ENCODE data around the gene THSD7A.

THSD7A gene

GRCh38 chr7:11415101-11415500, 416.9 kb downstream of the THSD7A start:
- no peaks in the 10 kb centered on the region for H3K27me3 ChIP-seq (ENCODE audit: control insufficient read depth, insufficient read depth, low read length)
- H3K4me3 ChIP-seq (ENCODE audit: low read length) = no peak overlapping the region
- no peaks in the 10 kb centered on the region for H3K36me3 ChIP-seq (ENCODE audit: insufficient read depth, low read length)
- H3K4me1 ChIP-seq (ENCODE audit: control insufficient read depth, insufficient read depth, low read length) = no peaks in the 10 kb centered on the region
- no peak overlapping the region for H3K4me2 ChIP-seq (ENCODE audit: low read length)
- H3K9ac ChIP-seq (ENCODE audit: low read depth, low read length) = no peak overlapping the region
- no peaks in the 10 kb centered on the region for H3K9me3 ChIP-seq (replicated peaks; ENCODE audit: low read length)

GRCh38 chr7:11413901-11414300, 418.1 kb downstream of the THSD7A start:
- no peak overlapping the region for H3K4me2 ChIP-seq (ENCODE audit: low read length)
- H3K27me3 ChIP-seq (ENCODE audit: control insufficient read depth, insufficient read depth, low read length) = no peaks in the 10 kb centered on the region
- no peaks in the 10 kb centered on the region for H3K36me3 ChIP-seq (ENCODE audit: insufficient read depth, low read length)
- no peak overlapping the region for H3K9ac ChIP-seq (ENCODE audit: low read depth, low read length)
- H3K4me1 ChIP-seq (ENCODE audit: control insufficient read depth, insufficient read depth, low read length) = no peaks in the 10 kb centered on the region
- no peak overlapping the region for H3K4me3 ChIP-seq (ENCODE audit: low read length)
- H3K9me3 ChIP-seq (replicated peaks; ENCODE audit: low read length) = no peaks in the 10 kb centered on the region

GRCh38 chr7:11412036-11412435, 420.0 kb downstream of the THSD7A start:
- no peak overlapping the region for H3K9ac ChIP-seq (ENCODE audit: low read depth, low read length)
- no peak overlapping the region for H3K4me3 ChIP-seq (ENCODE audit: low read length)
- no peaks in the 10 kb centered on the region for H3K4me1 ChIP-seq (ENCODE audit: control insufficient read depth, insufficient read depth, low read length)
- H3K27me3 ChIP-seq (ENCODE audit: control insufficient read depth, insufficient read depth, low read length) = no peaks in the 10 kb centered on the region
- no peaks in the 10 kb centered on the region for H3K9me3 ChIP-seq (replicated peaks; ENCODE audit: low read length)
- no peaks in the 10 kb centered on the region for H3K36me3 ChIP-seq (ENCODE audit: insufficient read depth, low read length)
- H3K4me2 ChIP-seq (ENCODE audit: low read length) = no peak overlapping the region

- Histone ChIP-seq H3K9ac (ENCODE audit: low read depth, low read length) (no peak overlapping the region), H3K9me3 (replicated peaks; ENCODE audit: low read length) (no peaks in the 10 kb centered on the region), H3K4me1 (ENCODE audit: control insufficient read depth, insufficient read depth, low read length) (no peaks in the 10 kb centered on the region), H3K27me3 (ENCODE audit: control insufficient read depth, insufficient read depth, low read length) (no peaks in the 10 kb centered on the region), H3K36me3 (ENCODE audit: insufficient read depth, low read length) (no peaks in the 10 kb centered on the region), H3K4me3 (ENCODE audit: low read length) (no peak overlapping the region), H3K4me2 (ENCODE audit: low read length) (no peak overlapping the region)
These were observed 421.0 kb downstream of the THSD7A start for GRCh38 chr7:11410656-11411644.

- Histone ChIP-seq H3K9me3 (replicated peaks; ENCODE audit: low read length) (no peaks in the 10 kb centered on the region), H3K36me3 (ENCODE audit: insufficient read depth, low read length) (no peaks in the 10 kb centered on the region), H3K9ac (ENCODE audit: low read depth, low read length) (no peak overlapping the region), H3K4me1 (ENCODE audit: control insufficient read depth, insufficient read depth, low read length) (no peaks in the 10 kb centered on the region), H3K4me3 (ENCODE audit: low read length) (no peak overlapping the region), H3K27me3 (ENCODE audit: control insufficient read depth, insufficient read depth, low read length) (no peaks in the 10 kb centered on the region), H3K4me2 (ENCODE audit: low read length) (no peak overlapping the region)
These were observed 427.6 kb downstream of the THSD7A start for GRCh38 chr7:11404355-11404754.

GRCh38 chr7:11403781-11404180, 428.2 kb downstream of the THSD7A start:
- H3K27me3 ChIP-seq (ENCODE audit: control insufficient read depth, insufficient read depth, low read length) = no peaks in the 10 kb centered on the region
- H3K4me1 ChIP-seq (ENCODE audit: control insufficient read depth, insufficient read depth, low read length) = no peaks in the 10 kb centered on the region
- H3K4me2 ChIP-seq (ENCODE audit: low read length) = no peak overlapping the region
- no peak overlapping the region for H3K9ac ChIP-seq (ENCODE audit: low read depth, low read length)
- H3K4me3 ChIP-seq (ENCODE audit: low read length) = no peak overlapping the region
- no peaks in the 10 kb centered on the region for H3K36me3 ChIP-seq (ENCODE audit: insufficient read depth, low read length)
- no peaks in the 10 kb centered on the region for H3K9me3 ChIP-seq (replicated peaks; ENCODE audit: low read length)

- no peak overlapping the region for H3K4me3 ChIP-seq (ENCODE audit: low read length)
- H3K4me1 ChIP-seq (ENCODE audit: control insufficient read depth, insufficient read depth, low read length) = no peaks in the 10 kb centered on the region
- no peaks in the 10 kb centered on the region for H3K27me3 ChIP-seq (ENCODE audit: control insufficient read depth, insufficient read depth, low read length)
- H3K9ac ChIP-seq (ENCODE audit: low read depth, low read length) = no peak overlapping the region
- no peak overlapping the region for H3K4me2 ChIP-seq (ENCODE audit: low read length)
- no peaks in the 10 kb centered on the region for H3K36me3 ChIP-seq (ENCODE audit: insufficient read depth, low read length)
- no peaks in the 10 kb centered on the region for H3K9me3 ChIP-seq (replicated peaks; ENCODE audit: low read length)
These were observed 437.6 kb downstream of the THSD7A start for GRCh38 chr7:11394438-11394837.

- no peaks in the 10 kb centered on the region for H3K4me1 ChIP-seq (ENCODE audit: control insufficient read depth, insufficient read depth, low read length)
- no peak overlapping the region for H3K4me2 ChIP-seq (ENCODE audit: low read length)
- no peaks in the 10 kb centered on the region for H3K27me3 ChIP-seq (ENCODE audit: control insufficient read depth, insufficient read depth, low read length)
- H3K4me3 ChIP-seq (ENCODE audit: low read length) = no peak overlapping the region
- H3K36me3 ChIP-seq (ENCODE audit: insufficient read depth, low read length) = no peaks in the 10 kb centered on the region
- H3K9ac ChIP-seq (ENCODE audit: low read depth, low read length) = no peak overlapping the region
- no peaks in the 10 kb centered on the region for H3K9me3 ChIP-seq (replicated peaks; ENCODE audit: low read length)
These were observed 452.4 kb downstream of the THSD7A start for GRCh38 chr7:11379641-11380040.

GRCh38 chr7:11376529-11376928, 455.5 kb downstream of the THSD7A start:
- Histone ChIP-seq H3K4me3 (ENCODE audit: low read length) (no peak overlapping the region), H3K4me2 (ENCODE audit: low read length) (no peak overlapping the region), H3K36me3 (ENCODE audit: insufficient read depth, low read length) (no peaks in the 10 kb centered on the region), H3K9ac (ENCODE audit: low read depth, low read length) (no peak overlapping the region), H3K9me3 (replicated peaks; ENCODE audit: low read length) (no peaks in the 10 kb centered on the region), H3K4me1 (ENCODE audit: control insufficient read depth, insufficient read depth, low read length) (no peaks in the 10 kb centered on the region), H3K27me3 (ENCODE audit: control insufficient read depth, insufficient read depth, low read length) (no peaks in the 10 kb centered on the region)

GRCh38 chr7:11374629-11375028, 457.4 kb downstream of the THSD7A start:
- no peak overlapping the region for H3K4me2 ChIP-seq (ENCODE audit: low read length)
- H3K9me3 ChIP-seq (replicated peaks; ENCODE audit: low read length) = no peaks in the 10 kb centered on the region
- H3K4me1 ChIP-seq (ENCODE audit: control insufficient read depth, insufficient read depth, low read length) = no peaks in the 10 kb centered on the region
- no peak overlapping the region for H3K4me3 ChIP-seq (ENCODE audit: low read length)
- no peaks in the 10 kb centered on the region for H3K27me3 ChIP-seq (ENCODE audit: control insufficient read depth, insufficient read depth, low read length)
- H3K36me3 ChIP-seq (ENCODE audit: insufficient read depth, low read length) = no peaks in the 10 kb centered on the region
- no peak overlapping the region for H3K9ac ChIP-seq (ENCODE audit: low read depth, low read length)

GRCh38 chr7:11373546-11374142, 458.4 kb downstream of the THSD7A start:
- no peak overlapping the region for H3K4me3 ChIP-seq (ENCODE audit: low read length)
- H3K4me1 ChIP-seq (ENCODE audit: control insufficient read depth, insufficient read depth, low read length) = no peaks in the 10 kb centered on the region
- no peaks in the 10 kb centered on the region for H3K9me3 ChIP-seq (replicated peaks; ENCODE audit: low read length)
- H3K36me3 ChIP-seq (ENCODE audit: insufficient read depth, low read length) = no peaks in the 10 kb centered on the region
- H3K27me3 ChIP-seq (ENCODE audit: control insufficient read depth, insufficient read depth, low read length) = no peaks in the 10 kb centered on the region
- H3K9ac ChIP-seq (ENCODE audit: low read depth, low read length) = no peak overlapping the region
- H3K4me2 ChIP-seq (ENCODE audit: low read length) = no peak overlapping the region

- Histone ChIP-seq H3K4me2 (ENCODE audit: low read length) (no peak overlapping the region), H3K4me1 (ENCODE audit: control insufficient read depth, insufficient read depth, low read length) (no peaks in the 10 kb centered on the region), H3K9me3 (replicated peaks; ENCODE audit: low read length) (no peaks in the 10 kb centered on the region), H3K4me3 (ENCODE audit: low read length) (no peak overlapping the region), H3K27me3 (ENCODE audit: control insufficient read depth, insufficient read depth, low read length) (no peaks in the 10 kb centered on the region), H3K9ac (ENCODE audit: low read depth, low read length) (no peak overlapping the region), H3K36me3 (ENCODE audit: insufficient read depth, low read length) (no peaks in the 10 kb centered on the region)
These were observed 462.3 kb downstream of the THSD7A start for GRCh38 chr7:11369696-11370095.

Measured in skeletal muscle satellite cell (primary cell).